Diencephalon (tissue), 1 donor: ENCODE data around the gene SLC39A2. TPM values are rescaled to one million over a fixed set of nuclear protein-coding genes. Genes with fewer than 3 reads are reported as not detected.

ENCODE experiments used
- small RNA-seq: library from RNA; depleted of rRNA; stranded (forward); fragments of <200 nt; gene quantifications from one replicate; pipeline ENCODE3, GENCODE V24; 2014
- total RNA-seq: library from RNA; depleted of rRNA; stranded (reverse); fragments of >200 nt; gene quantifications from one replicate; pipeline ENCODE4 v1.2.3, GENCODE V29; 2014

SLC39A2 gene, protein sequence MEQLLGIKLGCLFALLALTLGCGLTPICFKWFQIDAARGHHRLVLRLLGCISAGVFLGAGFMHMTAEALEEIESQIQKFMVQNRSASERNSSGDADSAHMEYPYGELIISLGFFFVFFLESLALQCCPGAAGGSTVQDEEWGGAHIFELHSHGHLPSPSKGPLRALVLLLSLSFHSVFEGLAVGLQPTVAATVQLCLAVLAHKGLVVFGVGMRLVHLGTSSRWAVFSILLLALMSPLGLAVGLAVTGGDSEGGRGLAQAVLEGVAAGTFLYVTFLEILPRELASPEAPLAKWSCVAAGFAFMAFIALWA
- total RNA-seq = not detected

DNA sequence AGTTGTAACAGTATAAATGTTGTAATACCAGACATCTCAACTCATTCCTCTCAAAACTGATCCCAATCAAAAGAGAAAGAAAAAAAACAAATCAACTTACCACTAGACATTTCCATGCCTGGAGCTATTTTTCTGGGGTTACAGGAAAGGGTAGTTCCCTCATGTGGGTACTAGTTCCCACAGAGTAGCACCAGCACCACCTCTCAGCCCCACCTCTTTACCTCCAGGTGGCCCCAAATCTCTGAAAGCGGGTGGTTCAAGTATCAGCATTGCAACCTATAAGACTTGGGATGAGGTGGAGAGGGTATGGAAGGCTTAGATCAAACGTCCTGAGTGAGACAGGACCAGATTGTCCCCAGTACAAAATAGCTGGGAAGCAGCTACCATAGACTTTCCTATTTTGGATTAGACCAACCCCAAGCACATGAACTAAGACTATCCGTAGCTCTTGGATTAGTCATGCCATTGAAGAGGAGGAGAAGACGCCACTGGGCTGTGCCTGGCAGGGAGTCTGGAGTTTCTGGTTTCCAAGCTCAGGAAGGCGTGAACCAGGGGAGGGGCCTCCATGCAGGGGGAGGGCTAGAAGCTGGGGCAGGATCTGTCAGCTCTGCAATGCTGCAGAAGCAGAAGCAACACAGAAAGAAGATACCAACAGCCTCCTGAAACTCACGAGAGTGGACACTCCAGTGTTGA is at the start of gene SLC39A2:
Gene SLC39A2 (plus strand): TSS at position 620 of the 693 bp plus-strand sequence. CDS start 154 bp downstream, outside the sequence.

DNA sequence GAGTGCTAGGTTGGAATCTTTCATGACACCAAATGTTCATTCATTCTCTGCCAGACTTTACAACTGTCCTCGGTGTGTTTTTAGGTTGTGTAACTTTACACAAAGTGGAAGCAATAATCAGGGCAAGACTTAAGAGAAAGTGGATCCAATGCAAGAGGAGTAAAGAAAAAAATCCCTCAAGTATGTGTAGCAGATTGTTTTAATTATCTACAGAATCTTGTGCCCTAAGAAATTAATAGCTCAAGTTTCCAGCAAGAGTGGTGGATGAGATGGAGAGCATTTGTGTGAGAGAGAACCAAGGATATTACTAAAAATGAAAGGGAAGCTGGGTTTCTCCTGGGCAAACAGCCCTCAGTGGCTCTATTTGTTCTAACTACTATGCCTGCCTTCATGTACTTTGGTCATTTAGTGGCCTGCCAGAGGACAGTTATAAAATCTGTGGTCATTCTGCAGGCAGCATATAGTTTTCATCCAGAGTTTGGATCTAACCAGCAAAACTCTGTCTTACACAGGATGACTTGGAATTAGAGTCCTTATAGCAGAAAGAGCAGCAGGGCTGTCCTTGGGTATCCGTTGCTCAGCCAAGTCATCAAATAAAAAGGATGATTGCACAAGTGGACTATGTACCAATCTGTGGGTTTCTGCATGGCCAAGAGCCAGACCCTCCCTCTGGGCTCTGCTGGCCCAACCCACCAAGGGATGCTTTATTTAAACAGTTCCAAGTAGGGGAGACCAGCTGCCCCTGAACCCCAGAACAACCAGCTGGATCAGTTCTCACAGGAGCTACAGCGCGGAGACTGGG is 44.2 kb upstream of the SLC39A2 start, which contains the start of gene RNASE2:
Gene RNASE2 (plus strand): TSS at position 752 of the 802 bp plus-strand sequence. CDS start 285 bp downstream, outside the sequence.

DNA sequence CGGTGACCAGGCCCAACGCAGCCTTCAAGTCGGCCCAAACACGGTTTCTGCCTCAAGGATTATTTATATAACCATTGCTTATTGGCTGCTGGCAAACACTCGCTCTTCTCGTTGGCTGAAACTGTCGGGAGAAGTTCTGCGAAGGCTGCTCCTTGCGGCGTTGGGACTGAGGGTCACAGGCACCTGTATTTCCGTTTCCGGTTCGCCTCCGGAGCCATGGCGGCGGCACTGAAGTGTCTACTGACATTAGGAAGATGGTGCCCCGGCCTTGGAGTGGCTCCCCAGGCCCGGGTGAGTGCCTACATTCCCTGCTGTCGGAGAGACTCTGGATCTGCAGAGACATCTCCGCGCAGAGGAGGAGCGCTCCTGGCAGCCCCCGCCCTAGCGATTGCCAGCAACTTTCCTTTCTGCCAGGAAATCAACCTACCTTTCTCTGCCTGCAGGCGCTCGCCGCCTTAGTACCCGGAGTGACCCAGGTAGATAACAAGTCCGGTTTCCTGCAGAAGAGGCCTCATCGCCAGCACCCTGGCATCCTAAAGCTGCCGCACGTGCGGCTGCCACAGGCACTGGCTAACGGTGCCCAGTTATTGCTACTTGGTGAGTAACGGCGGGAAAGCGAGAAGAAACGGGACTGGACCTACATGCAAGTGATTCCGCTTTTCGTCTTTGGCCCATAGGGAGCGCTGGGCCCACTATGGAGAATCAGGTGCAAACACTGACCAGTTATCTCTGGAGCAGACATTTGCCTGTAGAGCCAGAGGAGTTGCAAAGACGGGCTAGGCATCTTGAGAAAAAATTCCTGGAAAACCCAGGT is 9.1 kb upstream of the SLC39A2 start, which contains the start of gene METTL17:
Gene METTL17 (plus strand): TSS at position 194 of the 814 bp plus-strand sequence. CDS start 23 bp downstream, at position 217.

DNA sequence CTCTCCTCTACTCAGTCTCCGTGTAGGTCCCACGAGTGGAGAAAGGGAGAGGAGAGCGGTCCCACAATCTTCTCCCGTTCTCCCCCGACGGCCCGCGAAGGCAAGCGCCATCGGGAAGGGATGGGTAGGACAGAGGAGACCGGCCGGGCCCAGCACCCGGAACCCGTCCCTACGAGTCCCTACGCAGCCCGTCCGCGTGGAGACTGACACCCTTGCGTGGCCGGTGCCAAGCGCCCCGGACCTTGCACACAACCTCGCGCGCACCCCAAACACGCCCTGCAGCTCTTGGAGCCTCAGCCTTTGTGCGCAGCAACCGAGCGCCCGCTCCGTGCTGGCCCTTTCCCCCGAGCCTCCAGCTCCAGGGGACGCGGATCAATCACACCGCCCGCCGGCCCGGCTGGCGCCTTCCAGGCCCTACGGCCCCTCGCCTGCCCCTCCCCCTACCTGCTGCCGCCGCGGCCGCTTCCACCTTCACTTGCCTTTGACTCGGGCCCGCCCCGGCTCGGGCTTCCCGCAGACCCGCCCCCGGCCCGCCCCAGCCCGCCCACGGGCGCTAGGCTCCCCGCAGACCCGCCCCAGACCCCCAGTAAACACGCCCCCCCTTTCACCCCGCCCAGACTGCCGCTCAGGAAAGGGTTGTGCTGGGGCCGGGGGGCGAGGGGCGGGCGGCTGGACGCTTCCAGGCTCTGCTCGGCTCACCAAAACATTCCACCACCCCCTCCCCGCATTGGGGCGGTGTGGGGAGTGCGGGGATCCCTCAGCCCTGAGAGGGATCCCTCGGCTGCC is 25.7 kb downstream of the SLC39A2 start, which contains the start of gene NDRG2:
Gene NDRG2 (minus strand): TSS at position 477 of the 786 bp plus-strand sequence. CDS start 1,746 bp downstream, outside the sequence.

DNA sequence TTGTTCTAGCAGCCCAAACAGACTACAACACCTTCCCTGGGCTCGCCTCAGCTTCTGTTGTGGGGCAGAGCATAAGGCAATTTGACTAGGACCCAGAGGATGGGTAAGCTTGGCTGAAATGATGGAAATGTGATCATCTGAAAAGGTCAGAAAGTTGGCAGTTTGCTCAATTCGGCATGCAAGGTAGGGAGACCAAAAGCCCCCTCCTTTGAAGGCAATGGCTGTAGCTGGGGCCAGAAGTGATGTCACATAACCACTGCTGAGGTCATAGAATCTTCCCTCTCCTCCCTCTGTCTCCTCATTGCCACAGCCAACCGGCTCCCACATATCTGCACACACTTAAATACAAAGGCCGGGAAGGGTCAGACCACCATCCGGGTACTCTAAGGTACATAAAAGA is 30.8 kb downstream of the SLC39A2 start, which contains the start of gene TPPP2:
Gene TPPP2 (plus strand): TSS at position 301 of the 400 bp plus-strand sequence. CDS start 365 bp downstream, outside the sequence.

DNA sequence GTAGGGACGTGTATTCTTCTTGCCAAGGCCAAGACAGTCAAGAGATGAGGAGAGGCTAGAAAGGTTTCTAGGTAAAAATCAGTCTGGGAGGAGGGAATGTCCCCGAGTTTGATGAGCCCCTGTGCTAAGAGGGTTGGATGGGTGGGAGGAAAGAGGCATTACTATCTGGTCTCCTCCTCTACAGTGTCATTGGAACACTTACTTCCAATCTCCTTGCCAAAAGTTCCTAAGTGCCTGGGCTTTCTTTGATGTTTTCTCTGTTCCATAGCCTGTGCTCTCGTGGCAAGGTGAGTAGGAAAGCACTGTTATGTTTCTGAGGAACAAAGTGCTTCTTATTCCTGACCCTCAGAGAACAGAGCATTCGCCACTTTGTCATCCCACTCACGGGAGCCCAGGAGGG is 35.6 kb downstream of the SLC39A2 start, which contains the start of gene RNASE13:
Gene RNASE13 (minus strand): TSS at position 101 of the 400 bp plus-strand sequence. CDS start 519 bp downstream, outside the sequence.

DNA sequence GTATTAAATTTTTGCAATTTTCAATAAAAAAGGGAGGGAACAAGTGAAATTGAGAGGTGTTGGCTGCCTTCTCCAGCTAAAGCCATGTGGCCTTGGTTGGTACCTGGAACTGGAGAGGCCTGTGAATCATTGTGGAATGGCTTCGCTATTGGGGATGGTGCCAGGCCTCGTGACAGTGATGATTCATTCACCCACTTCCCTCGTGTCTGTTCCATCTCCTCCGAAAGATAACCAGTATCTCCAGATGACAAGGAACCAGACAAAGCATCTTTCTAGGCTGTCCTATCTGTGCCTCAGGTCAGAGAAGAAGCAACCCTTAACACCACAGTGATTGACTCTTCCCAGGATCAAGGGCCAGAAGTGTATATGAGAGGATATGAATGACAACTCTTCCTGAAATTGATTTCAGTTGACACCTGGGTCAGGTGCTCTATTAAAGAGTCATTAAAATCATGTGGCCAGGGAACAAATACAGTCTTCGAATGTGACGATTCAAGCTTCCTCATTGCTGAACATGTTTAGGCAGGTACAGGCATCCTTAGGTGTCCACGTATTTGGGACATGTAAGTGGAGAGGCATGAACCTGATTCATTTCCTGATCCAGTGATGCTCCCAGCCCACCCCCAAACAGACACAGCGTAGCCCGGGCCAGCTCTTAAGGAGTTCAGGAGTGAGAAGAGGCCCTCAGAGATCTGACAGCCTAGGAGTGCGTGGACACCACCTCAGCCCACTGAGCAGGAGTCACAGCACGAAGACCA is 42.8 kb downstream of the SLC39A2 start, which contains the start of gene RNASE7:
Gene RNASE7 (plus strand): TSS at position 687 of the 758 bp plus-strand sequence. CDS start 631 bp downstream, outside the sequence.

Small RNAs within 50 kb of the gene (small RNA-seq; reads per million reads assigned to genes)
- not detected for gene RN7SL189P

Other genes with a start within 250 kb of the SLC39A2 start
- not detected for gene EDDM3B, start 230.9 kb upstream of the SLC39A2 start, total RNA-seq
- 1.4 TPM for gene RNASE6, start 218.0 kb upstream of the SLC39A2 start, total RNA-seq
- gene RNASE1, start 196.4 kb upstream of the SLC39A2 start, total RNA-seq = 13.1 TPM
- gene RNASE3, start 107.9 kb upstream of the SLC39A2 start, total RNA-seq = not detected
- 0.92 TPM for gene RNASE2, start 43.8 kb upstream of the SLC39A2 start, total RNA-seq
- gene METTL17, start 9.3 kb upstream of the SLC39A2 start, total RNA-seq = 27.5 TPM
- gene NDRG2, start 25.8 kb downstream of the SLC39A2 start, total RNA-seq = 387 TPM
- gene TPPP2, start 30.9 kb downstream of the SLC39A2 start, total RNA-seq = not detected
- not detected for gene RNASE13, start 35.5 kb downstream of the SLC39A2 start, total RNA-seq
- not detected for gene RNASE7, start 43.1 kb downstream of the SLC39A2 start, total RNA-seq
- not detected for gene RNASE8, start 58.5 kb downstream of the SLC39A2 start, total RNA-seq
- 23.5 TPM for gene ARHGEF40, start 71.0 kb downstream of the SLC39A2 start, total RNA-seq
- gene ZNF219, start 99.4 kb downstream of the SLC39A2 start, total RNA-seq = 12.9 TPM
- not detected for gene TMEM253, start 101.8 kb downstream of the SLC39A2 start, total RNA-seq
- gene OR5AU1, start 156.8 kb downstream of the SLC39A2 start, total RNA-seq = not detected